ENCODE measurements around the gene ADAMTS17.

Gene ADAMTS17

GRCh38 chr15:100336061-100336460 lies 5.7 kb downstream of the ADAMTS17 start:
- no peak overlapping the region for H3K18ac ChIP-seq (ENCODE audit: low read length)
- no peak overlapping the region for H4K8ac ChIP-seq (ENCODE audit: low read depth, low read length)
- H3K4me1 ChIP-seq (ENCODE audit: control insufficient read depth in 1 of 2, insufficient read depth in 2 of 2, low read length in 2 of 2), result peaks cover 0 to under 1% of the 10 kb centered on the region in 2 experiments
- H3K4ac ChIP-seq (ENCODE audit: low read depth, low read length), result no peak overlapping the region
- DNase-seq, result no peak
- H2BK120ac ChIP-seq (ENCODE audit: insufficient read depth, low read length, poor library complexity), result no peak overlapping the region
- H3K27me3 ChIP-seq (ENCODE audit: insufficient read depth, low read length), result peaks cover 14% of the 10 kb centered on the region
- H2AFZ ChIP-seq (ENCODE audit: insufficient read depth, low read length, poor library complexity), result no peak overlapping the region
- H3K79me2 ChIP-seq (ENCODE audit: control insufficient read depth, insufficient read depth, low read length, poor library complexity), result no peaks in the 10 kb centered on the region
- H3K23ac ChIP-seq (ENCODE audit: low read length), result no peak overlapping the region
- H3K4me2 ChIP-seq (ENCODE audit: low read length), result no peak overlapping the region
- H3K4me3 ChIP-seq (ENCODE audit: low read depth, low read length), result no peak overlapping the region
- H3K14ac ChIP-seq (ENCODE audit: low read length), result no peak overlapping the region
- no peak overlapping the region for H4K12ac ChIP-seq (ENCODE audit: low read depth, low read length)
- no peak overlapping the region for H4K91ac ChIP-seq (ENCODE audit: low read depth, low read length)
- no peaks in the 10 kb centered on the region for H3K79me1 ChIP-seq (ENCODE audit: low read length)
- no peaks in the 10 kb centered on the region for H3K36me3 ChIP-seq (ENCODE audit: control insufficient read depth in 1 of 2, insufficient read depth in 2 of 2, low read length in 2 of 2)
- H2BK5ac ChIP-seq (ENCODE audit: low read depth, low read length, poor library complexity), result no peak overlapping the region
- H3K9ac ChIP-seq (ENCODE audit: low read length), result no peak overlapping the region
- peaks cover 3% of the 10 kb centered on the region for H3K9me3 ChIP-seq (ENCODE audit: insufficient read depth, low read depth, low read length)
- WGBS (ENCODE audit: extremely low coverage, insufficient coverage, insufficient read length), result no CpG with 5 or more reads among the region's 6 CpGs
- H3K27ac ChIP-seq (ENCODE audit: low read depth, low read length), result no peak overlapping the region
- H2BK12ac ChIP-seq (ENCODE audit: low read length), result no peak overlapping the region
- no peak overlapping the region for H2AK5ac ChIP-seq (ENCODE audit: low read length)

GRCh38 chr15:100335335-100335999 lies 6.3 kb downstream of the ADAMTS17 start:
- Histone ChIP-seq H3K4me2 (ENCODE audit: low read length) (no peak overlapping the region), H3K4ac (ENCODE audit: low read depth, low read length) (no peak overlapping the region), H2BK12ac (ENCODE audit: low read length) (no peak overlapping the region), H2BK5ac (ENCODE audit: low read depth, low read length, poor library complexity) (no peak overlapping the region), H3K4me1 (ENCODE audit: control insufficient read depth in 1 of 2, insufficient read depth in 2 of 2, low read length in 2 of 2) (no peaks in the 10 kb centered on the region), H4K12ac (ENCODE audit: low read depth, low read length) (no peak overlapping the region), H4K8ac (ENCODE audit: low read depth, low read length) (no peak overlapping the region), H3K9ac (ENCODE audit: low read length) (no peak overlapping the region), H3K4me3 (ENCODE audit: low read depth, low read length) (no peak overlapping the region), H2AK5ac (ENCODE audit: low read length) (no peak overlapping the region), H3K79me1 (ENCODE audit: low read length) (no peaks in the 10 kb centered on the region), H3K27me3 (ENCODE audit: insufficient read depth, low read length) (peaks cover 8% of the 10 kb centered on the region), H3K14ac (ENCODE audit: low read length) (no peak overlapping the region), H3K18ac (ENCODE audit: low read length) (no peak overlapping the region), H3K79me2 (ENCODE audit: control insufficient read depth, insufficient read depth, low read length, poor library complexity) (no peaks in the 10 kb centered on the region), H3K27ac (ENCODE audit: low read depth, low read length) (no peak overlapping the region), H2AFZ (ENCODE audit: insufficient read depth, low read length, poor library complexity) (no peak overlapping the region), H4K91ac (ENCODE audit: low read depth, low read length) (no peak overlapping the region), H3K9me3 (ENCODE audit: insufficient read depth, low read depth, low read length) (peaks cover 5% of the 10 kb centered on the region), H2BK120ac (ENCODE audit: insufficient read depth, low read length, poor library complexity) (no peak overlapping the region), H3K36me3 (ENCODE audit: control insufficient read depth in 1 of 2, insufficient read depth in 2 of 2, low read length in 2 of 2) (no peaks in the 10 kb centered on the region), H3K23ac (ENCODE audit: low read length) (no peak overlapping the region)
- no CpG with 5 or more reads among the region's 9 CpGs for WGBS (ENCODE audit: extremely low coverage, insufficient coverage, insufficient read length)
- DNase-seq, result no peak

GRCh38 chr15:100334905-100335304 lies 6.9 kb downstream of the ADAMTS17 start:
- no peak overlapping the region for H3K4me3 ChIP-seq (ENCODE audit: low read depth, low read length)
- no peaks in the 10 kb centered on the region for H3K79me2 ChIP-seq (ENCODE audit: control insufficient read depth, insufficient read depth, low read length, poor library complexity)

GRCh38 chr15:100334456-100334855 lies 7.3 kb downstream of the ADAMTS17 start:
- Histone ChIP-seq H2BK120ac (ENCODE audit: insufficient read depth, low read length, poor library complexity) (no peak overlapping the region), H2AFZ (ENCODE audit: insufficient read depth, low read length, poor library complexity) (no peak overlapping the region), H3K79me1 (ENCODE audit: low read length) (no peaks in the 10 kb centered on the region), H3K9me3 (ENCODE audit: insufficient read depth, low read depth, low read length) (peaks cover 2% of the 10 kb centered on the region), H3K4ac (ENCODE audit: low read depth, low read length) (no peak overlapping the region), H2BK5ac (ENCODE audit: low read depth, low read length, poor library complexity) (no peak overlapping the region), H3K27ac (ENCODE audit: low read depth, low read length) (no peak overlapping the region), H4K91ac (ENCODE audit: low read depth, low read length) (no peak overlapping the region), H3K27me3 (ENCODE audit: insufficient read depth, low read length) (no peaks in the 10 kb centered on the region), H3K79me2 (ENCODE audit: control insufficient read depth, insufficient read depth, low read length, poor library complexity) (no peaks in the 10 kb centered on the region), H2BK12ac (ENCODE audit: low read length) (no peak overlapping the region), H3K18ac (ENCODE audit: low read length) (no peak overlapping the region), H3K4me3 (ENCODE audit: low read depth, low read length) (no peak overlapping the region), H3K36me3 (ENCODE audit: control insufficient read depth in 1 of 2, insufficient read depth in 2 of 2, low read length in 2 of 2) (no peaks in the 10 kb centered on the region), H4K12ac (ENCODE audit: low read depth, low read length) (no peak overlapping the region), H3K9ac (ENCODE audit: low read length) (no peak overlapping the region), H4K8ac (ENCODE audit: low read depth, low read length) (no peak overlapping the region), H3K4me1 (ENCODE audit: control insufficient read depth in 1 of 2, insufficient read depth in 2 of 2, low read length in 2 of 2) (no peaks in the 10 kb centered on the region), H3K14ac (ENCODE audit: low read length) (no peak overlapping the region), H3K4me2 (ENCODE audit: low read length) (no peak overlapping the region), H3K23ac (ENCODE audit: low read length) (no peak overlapping the region), H2AK5ac (ENCODE audit: low read length) (no peak overlapping the region)
- DNase-seq, result no peak
- WGBS (ENCODE audit: extremely low coverage, insufficient coverage, insufficient read length), result no CpG with 5 or more reads among the region's 19 CpGs

More at GRCh38 chr15:100334905-100335304, 6.9 kb downstream of the ADAMTS17 start:
- no peak for DNase-seq
- no peak overlapping the region for H3K9ac ChIP-seq (ENCODE audit: low read length)
- H3K27me3 ChIP-seq (ENCODE audit: insufficient read depth, low read length), result peaks cover 2% of the 10 kb centered on the region
- H3K4me2 ChIP-seq (ENCODE audit: low read length), result no peak overlapping the region
- H4K12ac ChIP-seq (ENCODE audit: low read depth, low read length), result no peak overlapping the region
- no peak overlapping the region for H3K14ac ChIP-seq (ENCODE audit: low read length)
- H3K23ac ChIP-seq (ENCODE audit: low read length), result no peak overlapping the region
- H2BK5ac ChIP-seq (ENCODE audit: low read depth, low read length, poor library complexity), result no peak overlapping the region
- H2BK12ac ChIP-seq (ENCODE audit: low read length), result no peak overlapping the region
- H4K91ac ChIP-seq (ENCODE audit: low read depth, low read length), result no peak overlapping the region
- H3K79me1 ChIP-seq (ENCODE audit: low read length), result no peaks in the 10 kb centered on the region
- no peak overlapping the region for H3K4ac ChIP-seq (ENCODE audit: low read depth, low read length)
- no peaks in the 10 kb centered on the region for H3K36me3 ChIP-seq (ENCODE audit: control insufficient read depth in 1 of 2, insufficient read depth in 2 of 2, low read length in 2 of 2)
- peaks cover 2% of the 10 kb centered on the region for H3K9me3 ChIP-seq (ENCODE audit: insufficient read depth, low read depth, low read length)
- no peak overlapping the region for H3K18ac ChIP-seq (ENCODE audit: low read length)
- H2AFZ ChIP-seq (ENCODE audit: insufficient read depth, low read length, poor library complexity), result no peak overlapping the region
- no peak overlapping the region for H4K8ac ChIP-seq (ENCODE audit: low read depth, low read length)
- H2AK5ac ChIP-seq (ENCODE audit: low read length), result no peak overlapping the region
- no peaks in the 10 kb centered on the region for H3K4me1 ChIP-seq (ENCODE audit: control insufficient read depth in 1 of 2, insufficient read depth in 2 of 2, low read length in 2 of 2)
- H3K27ac ChIP-seq (ENCODE audit: low read depth, low read length), result no peak overlapping the region
- H2BK120ac ChIP-seq (ENCODE audit: insufficient read depth, low read length, poor library complexity), result no peak overlapping the region
- no CpG with 5 or more reads among the region's 11 CpGs for WGBS (ENCODE audit: extremely low coverage, insufficient coverage, insufficient read length)
